GM12878 (cell line): ENCODE results near the gene TP63. TPM values are rescaled to one million over a fixed set of nuclear protein-coding genes. Genes with fewer than 3 reads are reported as not detected.
A peak's percentile ranks its signal among the peaks of the same experiment; 100 is the strongest.

Experiments used
- ATAC-seq: fragments of 200-7000 bp; cut with Tn5 transposase; 3 replicates; pipeline ENCODE4 v1.9.1; 2020; ENCODE audit warnings: mild to moderate bottlenecking, moderate library complexity
- BruUV-seq: library from RNA; stranded (reverse); fragments of 400-500 nt; replicated peaks from 2 replicates; lab custom pipeline; 2021; lab: Mats Ljungman, UMichigan
- CTCF ChIA-PET: fragments of 300-600 bp; sonication (Branson Sonifier 250); formaldehyde crosslinking; extraction: SDS; loops from one replicate; lab custom pipeline; 2021; ENCODE audit warnings: inconsistent platforms; lab: Yijun Ruan, JAX
- POLR2A ChIA-PET: fragments of 350-600 bp; formaldehyde crosslinking; extraction: SDS; loops from one replicate; lab custom pipeline; 2021; ENCODE audit warnings: inconsistent platforms; lab: Charles Lee
- RAD21 ChIA-PET: fragments of 300-600 bp; sonication (Branson Sonifier 250); formaldehyde crosslinking; loops from one replicate; lab custom pipeline; 2023; ENCODE audit warnings: antibody characterized with exemption; ENCODE audit not compliant: unreplicated experiment; lab: Charles Lee
- SMC1A ChIA-PET: fragments of 300-600 bp; sonication (Branson Sonifier 250); formaldehyde crosslinking; loops from one replicate; lab custom pipeline; 2023; ENCODE audit not compliant: unreplicated experiment, uncharacterized antibody; lab: Charles Lee
- DNase-seq: peaks from one replicate; pipeline ENCODE4 v3.0.0-alpha.2; 2011; ENCODE audit warnings: low read depth, low spot score
- FAIRE-seq: peaks from 3 replicates; lab custom pipeline; 2011; peaks lifted over from hg19 to GRCh38; lab: Jason Lieb, UNC
- H2AFZ ChIP-seq: 2 replicates; pipeline ENCODE4 v1.6.0; 2011; ENCODE audit warnings: low read depth, low read length, control low read depth; ENCODE audit not compliant: control insufficient read depth
- H3K27ac ChIP-seq: 2 replicates; pipeline ENCODE4 v1.5.1; 2011; ENCODE audit warnings: control low read depth; ENCODE audit not compliant: control insufficient read depth, insufficient read depth
- H3K27me3 ChIP-seq, 2 experiments: replicated peaks in 1 of 2; 2 replicates each; pipeline versions ENCODE4 v1.6.0 to v1.6.1; 2011; ENCODE audit warnings: low read length in 1 of 2; ENCODE audit not compliant: control insufficient read depth in 2 of 2, insufficient read depth in 2 of 2
- H3K36me3 ChIP-seq, 2 experiments: 2 replicates each; pipeline ENCODE4 v1.5.1; 2011; ENCODE audit warnings: low read length in 1 of 2; ENCODE audit not compliant: control insufficient read depth in 2 of 2, insufficient read depth in 2 of 2
- H3K4me1 ChIP-seq: 2 replicates; pipeline ENCODE4 v1.6.1; 2011; ENCODE audit warnings: mild to moderate bottlenecking, low read length, moderate library complexity, mixed read lengths; ENCODE audit not compliant: control insufficient read depth, insufficient read depth
- H3K4me2 ChIP-seq: 2 replicates; pipeline ENCODE4 v1.6.0; 2011; ENCODE audit warnings: control low read depth; ENCODE audit not compliant: control insufficient read depth, insufficient read depth
- H3K4me3 ChIP-seq: fragments of 200-600 bp; sonication (generic); 2 replicates; pipeline ENCODE4 v1.5.1; 2016
- H3K79me2 ChIP-seq: 2 replicates; pipeline ENCODE4 v1.6.0; 2011; ENCODE audit warnings: low read length; ENCODE audit not compliant: control insufficient read depth, insufficient read depth
- H3K9ac ChIP-seq: 2 replicates; pipeline ENCODE4 v1.8.0; 2011; ENCODE audit warnings: low read length, control low read depth, mixed read lengths; ENCODE audit not compliant: control insufficient read depth, insufficient read depth
- H3K9me3 ChIP-seq: replicated peaks from 3 replicates; pipeline ENCODE4 v1.5.1; 2011; ENCODE audit warnings: mild to moderate bottlenecking, low read length; ENCODE audit not compliant: control insufficient read depth, insufficient read depth
- H4K20me1 ChIP-seq: 2 replicates; pipeline ENCODE4 v1.6.0; 2011; ENCODE audit not compliant: control insufficient read depth, insufficient read depth
- BRCA1 ChIP-seq: IDR thresholded peaks from 2 replicates; pipeline ENCODE4 v1.6.1; 2011; ENCODE audit warnings: low read depth, low read length, improper control_type of control experiment
- CEBPZ ChIP-seq: fragments of 150-350 bp; IDR thresholded peaks from 2 replicates; pipeline ENCODE4 v1.6.1; 2016; ENCODE audit warnings: low read depth, low read length
- E4F1 ChIP-seq: fragments of 450-650 bp; IDR thresholded peaks from 2 replicates; pipeline ENCODE4 v1.6.1; 2018; ENCODE audit warnings: borderline replicate concordance, mild to moderate bottlenecking; ENCODE audit not compliant: partially characterized antibody
- GATAD2B ChIP-seq: fragments of 450-650 bp; conservative IDR thresholded peaks from 2 replicates; pipeline ENCODE4 v1.6.1; 2017; ENCODE audit warnings: low read depth, mild to moderate bottlenecking, moderate library complexity
- IKZF2 ChIP-seq, 2 experiments: fragments of 450-650 bp; IDR thresholded peaks; 2 replicates each; pipeline ENCODE4 v1.6.1; 2017; ENCODE audit warnings: mild to moderate bottlenecking in 2 of 2, moderate library complexity in 2 of 2
- IRF5 ChIP-seq: fragments of 450-650 bp; IDR thresholded peaks from 2 replicates; pipeline ENCODE4 v1.6.1; 2017; ENCODE audit warnings: borderline replicate concordance
- MEF2A ChIP-seq: IDR thresholded peaks from 2 replicates; pipeline ENCODE4 v1.6.1; 2011; ENCODE audit warnings: low read depth, mild to moderate bottlenecking, low read length, moderate library complexity; ENCODE audit not compliant: insufficient read depth
- MEF2B ChIP-seq: fragments of 450-650 bp; IDR thresholded peaks from 2 replicates; pipeline ENCODE4 v1.6.1; 2018; ENCODE audit warnings: mild to moderate bottlenecking, moderate library complexity; ENCODE audit not compliant: partially characterized antibody, poor library complexity, severe bottlenecking
- MYB ChIP-seq: fragments of 150-350 bp; IDR thresholded peaks from 2 replicates; pipeline ENCODE4 v1.6.1; 2014; ENCODE audit warnings: mild to moderate bottlenecking, low read depth, low read length, borderline replicate concordance
- NBN ChIP-seq: fragments of 450-650 bp; IDR thresholded peaks from 2 replicates; pipeline ENCODE4 v1.6.1; 2016
- RB1 ChIP-seq: fragments of 450-650 bp; formaldehyde crosslinking; IDR thresholded peaks from 2 replicates; pipeline ENCODE4 v1.6.1; 2017; ENCODE audit warnings: mild to moderate bottlenecking, borderline replicate concordance
- RUNX3 ChIP-seq: IDR thresholded peaks from 2 replicates; pipeline ENCODE4 v1.6.1; 2012; ENCODE audit warnings: low read length, inconsistent platforms
- TBL1XR1 ChIP-seq: IDR thresholded peaks from 2 replicates; pipeline ENCODE4 v1.6.1; 2012; ENCODE audit warnings: low read depth, low read length, improper control_type of control experiment
- USF2 ChIP-seq: IDR thresholded peaks from 2 replicates; pipeline ENCODE4 v1.6.1; 2011; ENCODE audit warnings: low read depth, low read length, improper control_type of control experiment, borderline replicate concordance
- ZNF217 ChIP-seq: fragments of 450-650 bp; IDR thresholded peaks from 2 replicates; pipeline ENCODE4 v1.6.1; 2017; ENCODE audit warnings: antibody characterized with exemption, mild to moderate bottlenecking
- ZNF384 ChIP-seq: IDR thresholded peaks from 2 replicates; pipeline ENCODE4 v1.6.1; 2012; ENCODE audit warnings: low read depth, mild to moderate bottlenecking, low read length, improper control_type of control experiment, borderline replicate concordance
- WGBS: methylation state at CpG from one replicate; pipeline ENCODE4 v1.1.6; 2016; ENCODE audit warnings: low lambda C conversion rate; ENCODE audit not compliant: insufficient replicate concordance, insufficient coverage; ENCODE audit errors: missing lambda C conversion rate; 5-methylcytosine and 5-hydroxymethylcytosine counted together
- in situ Hi-C: fragments of 300-500 bp; cut with MboI; formaldehyde crosslinking; loops from 9 replicates; pipeline ENCODE4 v1.14.3; 2018; ENCODE audit warnings: mixed read lengths
- intact Hi-C: fragments of 100-400 bp; cut with micrococcal nuclease; formaldehyde crosslinking; loops from one replicate; pipeline ENCODE4 v1.14.2; 2022; ENCODE audit not compliant: unreplicated experiment
- polyA plus RNA-seq, 11 experiments: library from polyadenylated mRNA; depleted of rRNA in 4 of 11; unstranded in 6 of 11; stranded (reverse) in 5 of 11; fragments of >200 nt; fragmentation: Nextera tagmentation in 4 of 11; fragmentation: Illumina TruSeq in 1 of 11; extraction: Ambion mirVana in 4 of 11; extraction: Trizol in 1 of 11; gene quantifications; 1 replicate in 1 of 11; 2 replicates in 10 of 11; pipeline versions ENCODE4 v1.2.1 to v1.2.3, GENCODE V29; 2011 to 2016; ENCODE audit warnings: inconsistent platforms in 2 of 11, missing spikeins in 2 of 11, low read depth in 1 of 11
- total RNA-seq, 4 experiments: library from RNA; depleted of rRNA in 3 of 4; stranded (reverse); fragments of >200 nt in 3 of 4; fragmentation: Illumina TruSeq in 1 of 4; extraction: Trizol in 1 of 4; gene quantifications; 2 replicates each; pipeline versions ENCODE4 v1.2.1 to v1.2.3, GENCODE V29; 2013 to 2021

The TP63 gene
- total and polyA plus RNA-seq, 10 of the 15 experiments (the other 5 are each of a cell fraction or from before 2014, with no cell fraction given): 1.4 to 10.8 (median 6.2) TPM

DNA sequence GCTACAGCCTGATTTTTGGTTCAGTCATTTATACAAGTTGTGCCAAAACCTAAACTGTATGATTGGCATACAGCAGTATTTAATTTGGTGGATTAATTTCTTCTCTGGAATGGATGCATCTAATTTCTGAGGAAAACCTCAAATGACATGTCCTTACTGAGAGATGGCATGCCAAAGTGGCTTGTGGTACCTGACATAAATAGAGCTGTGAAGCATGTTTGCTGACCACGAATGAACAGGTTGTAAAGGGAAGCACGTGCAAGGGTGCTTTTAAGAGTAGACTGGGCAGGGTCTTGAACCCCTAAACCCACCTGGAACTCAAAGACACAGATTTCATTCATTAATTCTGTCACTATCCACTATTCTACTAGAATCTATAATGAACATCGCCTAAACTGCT is 77.2 kb downstream of the TP63 start:
- CTCF ChIA-PET: interaction anchor here (0.6 to 1.5 kb wide), 3 partner anchors 10 to 208 kb away, joined by 3 to 4 read pairs (median 4); no protein-coding TSS in a partner anchor
- TF ChIP-seq CEBPZ (no peak), RB1 (no peak), IKZF2 (IDR thresholded peaks at IDR 0.05) (0 out of 4 replicates have a peak, but pooled peaks of 1 of the 2 experiments have one; percentile 19), RUNX3 (peak; percentile 85), MEF2A (0 out of 2 replicates have a peak, but pooled peaks have one; percentile 19), ZNF384 (no peak), TBL1XR1 (no peak), NBN (no peak), ZNF217 (no peak), USF2 (no peak), BRCA1 (no peak), MYB (no peak), E4F1 (no peak), MEF2B (peak; percentile 29), GATAD2B (no peak), IRF5 (no peak)

More for the DNA sequence above, 77.2 kb downstream of the TP63 start:
- ATAC-seq (peak; percentile 9; the same call in 2 of the 3 replicates), DNase-seq (no peak), FAIRE-seq (peak; percentile 31)
- Histone ChIP-seq H3K79me2 (no peaks in the 10 kb centered on the region), H3K4me2 (peak overlapping the region; percentile 73), H3K4me1 (peaks cover 17% of the 10 kb centered on the region), H3K36me3 (no peaks in the 10 kb centered on the region), H3K4me3 (no peak overlapping the region), H3K27ac (peak overlapping the region; percentile 41; the same call in 1 of the 2 replicates), H2AFZ (peak overlapping the region; percentile 47), H3K27me3 (no peaks in the 10 kb centered on the region), H3K9ac (no peak overlapping the region), H4K20me1 (no peaks in the 10 kb centered on the region), H3K9me3 (no peaks in the 10 kb centered on the region; the same call in 2 of the 3 replicates)
- RAD21 ChIA-PET: interaction anchor here (1.0 to 1.7 kb wide), 2 partner anchors 9 to 201 kb away, joined by 4 read pairs; no protein-coding TSS in a partner anchor
- POLR2A ChIA-PET: interaction anchor here (0.6 to 1.2 kb wide), 2 partner anchors 34 to 78 kb away, joined by 3 read pairs; no protein-coding TSS in a partner anchor
- 67% methylated on average over 3 of the region's 3 CpGs for WGBS
- in situ Hi-C loops: no loop called here
- SMC1A ChIA-PET: interaction anchor here (1.1 to 4.0 kb wide), 8 partner anchors 8 to 55 kb away, joined by 3 to 28 read pairs (median 5); no protein-coding TSS in a partner anchor
- intact Hi-C loops: no loop called here
- BruUV-seq: no TSS peak
